Cortex of kidney (tissue), 1 donor: Measurements from ENCODE around the gene TMEM200B.
"Not testable (repeated sequence)": the region's sequence is repeated elsewhere in the genome, so short reads cannot be mapped to it uniquely, and the experiment has no call there.

ENCODE experiments used
- DNase-seq: peaks from one replicate; lab custom pipeline; 2025; lab: John Stamatoyannopoulos, UW

The TMEM200B gene

DNA sequence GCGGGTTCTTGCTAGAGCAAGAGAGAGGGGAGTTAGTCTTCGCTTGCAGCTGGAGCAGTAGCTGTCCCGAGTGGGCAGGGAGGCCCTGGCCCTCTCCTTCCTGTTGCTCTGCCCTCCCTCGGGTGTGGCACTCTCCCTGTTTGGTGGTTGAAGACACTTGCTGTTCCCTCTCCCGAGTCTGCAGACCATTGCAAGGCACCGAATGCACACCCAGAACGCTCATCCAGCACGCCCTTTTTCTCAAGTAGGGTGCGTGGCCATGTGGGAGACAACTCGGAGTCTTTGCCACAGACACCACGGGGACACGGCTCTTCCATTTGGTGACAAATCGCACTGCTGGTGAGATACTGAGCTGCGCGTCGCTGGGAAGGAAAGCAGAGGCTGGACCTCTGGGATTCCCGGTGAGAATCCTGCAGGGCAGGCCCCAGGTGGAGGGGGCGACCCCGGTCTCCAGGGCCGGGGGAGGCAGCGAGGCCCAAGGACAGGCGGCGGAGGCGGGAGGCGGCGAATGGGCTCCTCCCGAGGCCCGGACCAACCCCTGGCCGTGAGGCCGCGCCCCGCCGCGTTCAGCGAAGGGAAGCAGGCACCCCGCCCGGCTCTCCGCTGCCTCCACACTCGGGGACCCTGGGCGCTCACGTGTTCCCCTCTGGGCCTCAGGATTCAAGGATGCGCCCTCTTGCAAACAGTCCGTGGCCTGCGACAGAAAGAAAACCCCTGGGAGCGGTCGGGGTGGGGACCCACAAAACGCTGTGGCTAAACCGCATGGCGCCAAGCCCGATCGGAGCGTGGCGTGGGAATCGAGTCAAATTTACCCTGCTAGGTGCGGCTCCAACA lies 10.4 kb upstream of the TMEM200B start:
- no peak for DNase-seq

GRCh38 chr1:29131056-29131455 lies 7.4 kb upstream of the TMEM200B start:
- not testable (repeated sequence) for DNase-seq

GRCh38 chr1:29129916-29130315 lies 6.2 kb upstream of the TMEM200B start:
- DNase-seq, result no peak

GRCh38 chr1:29128739-29129138 lies 5.0 kb upstream of the TMEM200B start:
- DNase-seq, result no peak

GRCh38 chr1:29126198-29126597 lies 2.5 kb upstream of the TMEM200B start:
- no peak for DNase-seq

DNA sequence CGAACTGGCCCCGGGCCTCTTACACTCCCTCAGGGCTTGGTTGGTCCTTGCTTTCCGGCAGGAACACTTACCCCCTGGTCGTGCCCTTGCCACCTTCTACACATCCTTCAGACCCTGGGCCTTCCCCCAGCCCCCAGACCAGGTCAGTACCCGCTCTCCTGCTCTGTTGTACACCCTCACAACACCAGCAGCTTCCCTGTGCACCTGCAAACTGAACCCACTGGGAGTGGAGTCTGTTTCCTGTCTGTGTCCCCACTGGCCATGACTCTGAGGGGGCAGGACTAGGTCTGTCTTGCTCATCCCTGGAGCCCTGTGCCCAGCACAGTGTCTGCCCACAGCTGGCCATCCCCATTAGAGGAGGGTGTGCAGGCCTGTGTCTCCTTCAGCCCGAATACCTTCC lies 2.1 kb upstream of the TMEM200B start:
- no peak for DNase-seq

DNA sequence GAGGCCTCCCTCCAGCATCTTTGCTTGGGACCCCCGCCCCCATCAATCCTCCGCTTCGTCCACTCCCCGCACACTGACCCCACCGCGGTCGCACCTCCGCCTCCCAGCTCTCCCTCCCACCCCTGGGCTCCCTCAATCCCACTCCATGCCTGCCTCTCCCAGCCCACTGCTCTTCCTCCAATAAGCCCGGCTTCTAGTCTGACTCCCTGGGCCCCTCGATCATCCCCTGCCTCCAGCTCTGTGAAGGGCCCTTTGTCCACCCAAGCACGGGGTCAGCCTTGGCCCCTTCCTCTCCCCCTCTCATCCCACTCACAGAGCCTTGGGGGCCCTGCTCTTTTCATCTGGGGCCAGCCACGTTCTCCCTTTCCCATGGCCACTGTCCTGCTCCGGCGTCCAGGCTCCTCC lies 1.5 kb upstream of the TMEM200B start:
- no peak for DNase-seq

DNA sequence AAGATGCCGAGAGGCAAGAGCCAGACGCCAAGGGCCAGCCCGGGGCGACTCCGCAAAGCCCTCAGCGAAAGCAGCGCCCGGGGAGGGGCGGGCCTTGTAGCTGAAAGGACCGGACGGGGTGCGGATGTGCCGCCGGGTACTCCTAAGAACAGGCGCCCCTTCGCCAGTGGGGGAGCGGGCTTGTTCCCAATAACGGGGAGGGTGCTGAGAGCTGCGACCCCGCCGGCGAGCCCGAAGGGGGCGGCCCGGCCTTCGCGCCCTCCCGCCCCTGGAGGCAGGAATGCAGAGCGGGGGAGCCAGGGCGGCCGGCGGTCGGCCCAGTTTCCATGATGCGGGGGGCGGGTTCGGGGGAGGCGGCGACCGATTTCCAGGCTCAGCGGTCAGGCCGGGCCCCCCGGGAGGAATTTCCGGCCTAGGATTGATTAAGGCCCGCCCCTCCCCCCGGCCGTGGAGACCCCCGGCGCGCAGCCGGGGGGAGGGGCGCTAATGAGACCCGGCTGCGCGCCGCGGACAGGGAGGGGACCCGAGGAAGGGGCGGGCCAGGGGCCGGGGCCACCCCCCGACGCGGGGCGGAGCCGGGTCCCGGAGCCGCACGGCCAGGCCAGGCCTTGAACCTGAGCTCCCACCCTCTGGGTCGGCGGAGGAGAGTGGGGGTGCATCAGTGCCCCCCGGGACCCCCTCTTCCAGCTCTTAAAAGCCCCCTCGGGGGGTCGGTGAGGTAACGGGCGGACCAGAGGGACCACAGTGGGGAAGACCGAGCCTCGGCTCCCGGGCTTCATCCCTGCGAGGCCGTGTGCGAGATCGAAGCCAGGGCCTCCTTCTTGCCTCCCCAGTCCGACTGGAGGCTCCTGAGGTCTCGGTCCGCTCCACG lies 898 bp upstream of the TMEM200B start:
- DNase-seq, result no peak

DNA sequence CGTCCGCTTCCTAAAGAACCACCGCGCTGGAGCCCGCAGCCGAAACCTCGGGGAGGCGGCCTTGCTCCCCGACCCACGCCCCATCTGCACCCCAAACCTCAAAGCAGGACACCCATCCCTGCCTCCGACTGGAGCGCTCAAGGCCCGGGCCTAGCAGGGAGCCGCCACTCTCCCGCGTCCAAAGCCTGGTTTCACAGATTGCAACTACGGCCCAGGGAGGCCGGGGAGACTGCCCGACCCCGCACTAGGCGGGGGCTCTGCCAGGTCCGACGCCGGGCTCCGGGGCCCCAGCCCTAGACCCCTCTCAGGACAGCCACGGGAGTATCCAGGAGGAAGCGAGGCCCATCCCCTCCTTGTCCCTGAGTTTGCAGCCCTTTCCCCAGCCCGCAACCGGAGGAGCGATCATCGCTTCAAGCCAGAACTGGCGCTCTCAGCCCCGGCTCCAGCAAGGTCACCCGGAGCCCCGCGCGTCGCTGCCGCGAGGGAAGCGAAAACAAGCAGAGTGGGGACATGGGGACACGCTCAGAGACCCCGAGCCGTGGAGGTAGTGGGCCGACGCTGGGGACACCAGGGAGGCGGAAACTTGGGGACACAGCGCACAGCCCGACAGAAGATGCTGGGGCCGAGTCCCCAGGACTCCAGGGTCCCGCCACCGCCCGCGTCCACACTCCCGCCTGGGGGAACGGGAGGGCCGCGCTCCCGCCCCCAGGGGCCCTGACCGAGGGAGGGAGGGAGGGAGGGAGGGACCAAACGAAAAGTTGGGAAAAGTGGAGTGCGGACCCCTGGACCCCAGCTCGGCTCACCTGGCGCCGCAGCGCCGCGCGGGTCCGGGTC lies 433 bp downstream of the TMEM200B start:
- DNase-seq, result no peak

GRCh38 chr1:29122682-29123052 lies 1.0 kb downstream of the TMEM200B start:
- DNase-seq, result no peak

DNA sequence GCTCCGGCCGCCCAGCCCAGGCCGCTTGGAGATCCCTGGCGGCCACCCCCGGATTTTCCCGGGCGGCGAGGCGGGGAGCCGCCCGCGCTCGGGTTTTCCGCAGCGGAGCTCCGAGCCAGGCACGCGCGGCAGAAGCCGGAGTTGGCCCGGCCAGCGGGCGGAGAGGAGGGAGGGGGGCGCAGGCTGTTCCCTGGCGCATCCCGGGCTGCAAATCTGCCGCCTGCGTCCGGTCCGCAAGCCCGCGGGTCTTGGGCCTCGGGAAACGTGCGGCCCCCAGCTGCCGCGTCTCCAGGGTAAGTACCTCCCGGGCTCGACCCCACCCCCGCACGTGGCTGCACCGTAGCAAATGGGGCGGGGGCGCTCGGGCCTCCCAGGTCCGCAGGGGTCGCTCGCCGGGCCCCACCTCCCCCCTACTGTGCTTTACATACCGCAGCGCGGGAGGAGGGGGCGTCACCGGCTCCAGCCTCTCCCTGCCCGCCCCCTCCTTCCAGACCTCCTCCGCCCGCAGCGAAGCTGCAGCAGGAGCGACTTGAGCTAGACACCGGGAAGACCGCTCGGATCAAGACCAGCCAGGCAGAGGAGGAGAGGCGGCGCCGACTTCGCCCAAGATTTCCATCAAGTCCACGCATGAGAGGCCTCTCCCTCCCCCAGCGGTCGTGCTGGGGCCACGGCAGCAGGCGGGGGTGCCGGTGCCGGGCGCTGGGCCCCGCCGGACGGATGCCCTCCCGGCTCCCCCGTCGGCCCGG lies 1.6 kb downstream of the TMEM200B start:
- DNase-seq, result no peak

GRCh38 chr1:29121516-29121935 lies 2.2 kb downstream of the TMEM200B start:
- DNase-seq, result no peak

- no peak for DNase-seq
Observed at GRCh38 chr1:29120947-29121485, 2.7 kb downstream of the TMEM200B start.

GRCh38 chr1:29120367-29120766 lies 3.3 kb downstream of the TMEM200B start:
- DNase-seq, result no peak

DNA sequence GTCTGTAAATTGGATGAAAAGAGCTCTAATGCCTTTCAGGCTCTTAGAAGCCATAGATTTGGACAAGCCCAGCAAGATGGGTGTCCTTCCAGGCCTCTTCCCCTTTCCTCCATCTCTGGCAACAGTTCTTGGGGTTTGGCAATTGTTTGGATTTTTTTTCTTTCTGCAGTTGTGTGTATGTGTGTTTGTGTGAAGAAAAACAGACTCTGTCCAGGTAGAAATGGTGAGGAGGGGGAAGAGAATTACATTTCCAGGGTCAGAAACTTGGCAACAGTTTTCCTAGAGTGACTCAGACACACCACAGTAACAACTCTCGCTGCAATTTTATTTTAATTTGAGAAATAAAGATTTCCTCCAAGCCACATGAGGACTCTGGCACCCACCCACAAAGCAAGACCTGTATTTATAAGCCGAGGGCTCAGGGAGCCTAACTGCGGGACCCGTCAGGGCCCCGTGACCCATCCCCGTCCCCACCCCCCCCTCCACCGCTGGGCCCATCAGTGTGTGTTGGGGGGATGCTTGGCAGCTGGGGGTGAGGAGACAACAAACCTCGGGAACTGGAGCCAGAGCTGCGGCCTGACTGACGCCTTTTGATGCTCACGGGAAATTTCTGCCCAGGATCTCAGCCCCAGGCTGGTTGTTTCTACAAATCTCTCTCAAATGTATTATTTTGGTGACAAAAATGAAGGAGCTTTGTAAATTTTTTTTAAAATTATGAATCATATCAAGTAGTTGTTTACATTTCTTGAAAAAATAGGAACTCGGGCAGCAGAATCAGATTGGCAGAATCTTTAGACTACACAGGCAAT lies 4.4 kb downstream of the TMEM200B start:
- no peak for DNase-seq

- no peak for DNase-seq
Observed at GRCh38 chr1:29117381-29117780, 6.3 kb downstream of the TMEM200B start.

GRCh38 chr1:29114654-29115053 lies 9.0 kb downstream of the TMEM200B start:
- DNase-seq, result no peak

- DNase-seq, result no peak
Observed at GRCh38 chr1:29113413-29114117, 10.1 kb downstream of the TMEM200B start.

- no peak for DNase-seq
Observed at GRCh38 chr1:29112705-29113412, 10.8 kb downstream of the TMEM200B start.
